Endothelial cell of umbilical vein (primary cell): Measurements from ENCODE around the gene MRPL33. TPM values are rescaled to one million over a fixed set of nuclear protein-coding genes. Genes with fewer than 3 reads are reported as not detected.

Experiments
- BruUV-seq: library from RNA; stranded (reverse); fragments of 400-500 nt; replicated peaks from 2 replicates; lab custom pipeline; 2021; lab: Mats Ljungman, UMichigan
- CTCF ChIA-PET: fragments of 300-600, 350-600 bp; sonication (Branson Sonifier 250); formaldehyde crosslinking; loops from one replicate; lab custom pipeline; 2021; ENCODE audit warnings: antibody characterized with exemption, inconsistent platforms; lab: Charles Lee
- POLR2A ChIA-PET: fragments of 300-600, 350-600 bp; sonication (Branson Sonifier 250); formaldehyde crosslinking; loops from one replicate; lab custom pipeline; 2021; ENCODE audit warnings: antibody characterized with exemption, inconsistent platforms; lab: Charles Lee
- DNase-seq: peaks from one replicate; pipeline ENCODE4 v3.0.0-alpha.2; 2011; ENCODE audit warnings: low read depth, low spot score
- FAIRE-seq: peaks from 2 replicates; lab custom pipeline; 2011; peaks lifted over from hg19 to GRCh38; lab: Jason Lieb, UNC
- H2AFZ ChIP-seq: 2 replicates; pipeline ENCODE4 v1.6.0; 2012; ENCODE audit warnings: low read depth, low read length, control low read depth, inconsistent platforms
- H3K27ac ChIP-seq: 2 replicates; pipeline ENCODE4 v1.5.1; 2011; ENCODE audit warnings: low read depth, mild to moderate bottlenecking, control low read depth, low read length, moderate library complexity; ENCODE audit not compliant: insufficient read depth
- H3K27me3 ChIP-seq, 2 experiments: 2 replicates each; pipeline versions ENCODE4 v1.6.0 to v1.6.1; 2011; ENCODE audit warnings: low read length in 2 of 2, mixed read lengths in 1 of 2; ENCODE audit not compliant: control insufficient read depth in 2 of 2, insufficient read depth in 2 of 2
- H3K36me3 ChIP-seq, 2 experiments: 2 replicates in 1 of 2; 3 replicates in 1 of 2; pipeline ENCODE4 v1.5.1; 2011; ENCODE audit warnings: low read length in 2 of 2, mild to moderate bottlenecking in 1 of 2, moderate library complexity in 1 of 2; ENCODE audit not compliant: control insufficient read depth in 2 of 2, insufficient read depth in 2 of 2; ENCODE audit errors: extremely low read depth in 1 of 2
- H3K4me1 ChIP-seq: 3 replicates; pipeline ENCODE4 v1.5.1; 2011; ENCODE audit warnings: mild to moderate bottlenecking, low read length; ENCODE audit not compliant: control insufficient read depth, insufficient read depth; ENCODE audit errors: extremely low read depth
- H3K4me2 ChIP-seq: 2 replicates; pipeline ENCODE4 v1.6.1; 2011; ENCODE audit warnings: low read length, control low read depth, mixed read lengths; ENCODE audit not compliant: insufficient read depth
- H3K4me3 ChIP-seq, 3 experiments: fragments of 200-600 bp in 1 of 3; sonication (generic), shearing (Covaris generic) in 1 of 3; replicated peaks in 1 of 3; 2 replicates each; pipeline ENCODE4 v1.5.1; 2011 to 2016; ENCODE audit warnings: control low read depth in 3 of 3, low read length in 3 of 3, mild to moderate bottlenecking in 2 of 3, inconsistent platforms in 1 of 3, low read depth in 1 of 3, moderate library complexity in 1 of 3; ENCODE audit not compliant: insufficient read depth in 1 of 3
- H3K79me2 ChIP-seq: 2 replicates; pipeline ENCODE4 v1.6.0; 2012; ENCODE audit warnings: low read length, inconsistent platforms; ENCODE audit not compliant: control insufficient read depth, insufficient read depth
- H3K9ac ChIP-seq: replicated peaks from 2 replicates; pipeline ENCODE3; 2011; ENCODE audit warnings: low read length, control low read depth; ENCODE audit not compliant: insufficient read depth; ENCODE audit errors: extremely low read depth
- H3K9me1 ChIP-seq: replicated peaks from 3 replicates; pipeline ENCODE4 v1.6.0; 2011; ENCODE audit warnings: mild to moderate bottlenecking, low read length; ENCODE audit not compliant: control insufficient read depth, insufficient read depth; ENCODE audit errors: extremely low read depth
- H3K9me3 ChIP-seq: replicated peaks from 2 replicates; pipeline ENCODE4 v1.5.1; 2012; ENCODE audit warnings: low read length, inconsistent platforms; ENCODE audit not compliant: control insufficient read depth, insufficient read depth
- H4K20me1 ChIP-seq: replicated peaks from 2 replicates; pipeline ENCODE3; 2011; ENCODE audit warnings: mild to moderate bottlenecking, low read length; ENCODE audit not compliant: control insufficient read depth, insufficient read depth; ENCODE audit errors: extremely low read depth
- EZH2 ChIP-seq: IDR thresholded peaks from 2 replicates; pipeline ENCODE4 v1.6.1; 2012; ENCODE audit warnings: borderline replicate concordance, low read depth, mild to moderate bottlenecking, moderate library complexity, low read length, inconsistent platforms; ENCODE audit not compliant: severe bottlenecking
- GATA2 ChIP-seq: IDR thresholded peaks from 2 replicates; pipeline ENCODE4 v1.7.0; 2011; ENCODE audit warnings: low read depth, mild to moderate bottlenecking, moderate library complexity, mixed read lengths, low read length; ENCODE audit not compliant: insufficient read length, insufficient read depth
- MYC ChIP-seq: IDR thresholded peaks from one replicate; pipeline ENCODE4 v1.6.1; 2011; ENCODE audit warnings: mild to moderate bottlenecking, low read depth, low read length
- POLR2A ChIP-seq: IDR thresholded peaks from 2 replicates; pipeline ENCODE4 v1.6.1; 2012; ENCODE audit warnings: low read depth, mild to moderate bottlenecking, control low read depth, low read length
- POLR2AphosphoS5 ChIP-seq: IDR thresholded peaks from 2 replicates; pipeline ENCODE4 v1.6.1; 2012; ENCODE audit warnings: low read depth, mild to moderate bottlenecking, control low read depth, low read length, moderate library complexity; ENCODE audit not compliant: insufficient read depth
- dilution Hi-C: fragments of 300-500 bp; cut with MboI; formaldehyde crosslinking; loops from one replicate; pipeline ENCODE4 v1.15.0; 2019; ENCODE audit warnings: low sequenced_read_pairs; ENCODE audit not compliant: extremely low pct_ligation_motif_present
- intact Hi-C: fragments of 100-400 bp; cut with micrococcal nuclease; formaldehyde crosslinking; loops from one replicate; pipeline ENCODE4 v1.10.0; 2022
- polyA plus RNA-seq, 4 experiments: library from polyadenylated mRNA; depleted of rRNA in 3 of 4; stranded (reverse) in 3 of 4; unstranded in 1 of 4; fragments of >200 nt; gene quantifications; 2 replicates each; pipeline versions ENCODE4 v1.2.1 to v1.2.3, GENCODE V29; 2011 to 2012; ENCODE audit warnings: missing spikeins in 1 of 4
- total RNA-seq: library from RNA; stranded (reverse); gene quantifications from 2 replicates; pipeline ENCODE4 v1.2.3, GENCODE V29; 2021
- TF ChIP-seq, protein P1 (sequence below), 2 donors: IDR thresholded peaks; 1 replicate in 1 of 2; 2 replicates in 1 of 2; pipeline ENCODE4 v1.5.1; 2011; ENCODE audit warnings: low read length in 2 of 2, mild to moderate bottlenecking in 2 of 2, moderate library complexity in 2 of 2, control low read depth in 1 of 2, inconsistent platforms in 1 of 2, low read depth in 1 of 2; ENCODE audit not compliant: insufficient read depth in 1 of 2; ENCODE audit errors: extremely low read depth in 1 of 2
- TF ChIP-seq, protein P2 (sequence below): IDR thresholded peaks from 2 replicates; pipeline ENCODE4 v1.6.1; 2011; ENCODE audit not compliant: insufficient read depth, insufficient read length

Gene MRPL33
- total and polyA plus RNA-seq, 2 donors (not counting 3 experiments of a cell fraction or from before 2014, with no cell fraction given) = 36.1 to 97.4 TPM

DNA sequence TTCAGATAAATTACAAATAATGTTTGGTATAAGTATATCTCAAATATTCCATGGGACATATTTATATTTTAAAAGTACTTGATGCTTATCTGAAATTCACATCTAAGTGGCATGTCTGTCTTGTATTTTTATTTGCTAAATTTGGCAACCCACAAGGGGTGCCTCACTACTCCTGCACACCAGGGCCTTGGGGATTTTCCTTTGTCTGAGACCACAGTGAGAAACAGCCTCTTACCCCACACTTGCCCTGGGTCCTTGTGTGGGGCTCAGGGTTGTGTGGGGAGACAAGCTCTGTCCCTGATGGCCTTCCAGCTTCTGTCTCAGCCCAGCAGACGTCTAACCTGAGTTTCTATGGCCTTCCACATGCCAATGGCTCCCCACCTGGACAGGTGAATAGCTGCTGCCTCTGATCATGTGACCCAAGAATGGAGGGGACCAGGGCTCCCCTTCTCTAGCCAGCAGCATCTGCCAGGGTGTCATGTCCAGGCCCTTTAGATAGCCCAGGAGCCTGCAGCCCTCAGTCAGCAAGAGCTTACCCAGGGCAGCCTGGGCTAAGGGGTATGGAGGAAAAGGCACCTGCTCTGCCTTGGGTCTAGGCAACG lies 49.5 kb upstream of the MRPL33 start:
- Histone ChIP-seq H3K9me1 (no peaks in the 10 kb centered on the region), H3K27ac (no peak overlapping the region), H3K9ac (no peak overlapping the region), H4K20me1 (no peaks in the 10 kb centered on the region), H2AFZ (no peak overlapping the region), H3K36me3 (no peaks in the 10 kb centered on the region), H3K79me2 (no peaks in the 10 kb centered on the region), H3K27me3 (no peaks in the 10 kb centered on the region), H3K4me1 (peaks cover 14% of the 10 kb centered on the region), H3K4me2 (no peak overlapping the region), H3K9me3 (no peaks in the 10 kb centered on the region), H3K4me3 (no peak overlapping the region)
- intact Hi-C loops (no loop called here), dilution Hi-C loops (no loop called here)
- ChIA-PET CTCF (interaction anchor here (1.4 to 2.9 kb wide), 12 partner anchors 9 to 731 kb away, joined by 4 to 48 read pairs (median 12); no protein-coding TSS in a partner anchor), POLR2A (no interaction called here)
- BruUV-seq = no TSS peak
- DNase-seq (no peak), FAIRE-seq (no peak)
- peak; percentile 30 for TF ChIP-seq GATA2
- TF ChIP-seq POLR2A = no peak

DNA sequence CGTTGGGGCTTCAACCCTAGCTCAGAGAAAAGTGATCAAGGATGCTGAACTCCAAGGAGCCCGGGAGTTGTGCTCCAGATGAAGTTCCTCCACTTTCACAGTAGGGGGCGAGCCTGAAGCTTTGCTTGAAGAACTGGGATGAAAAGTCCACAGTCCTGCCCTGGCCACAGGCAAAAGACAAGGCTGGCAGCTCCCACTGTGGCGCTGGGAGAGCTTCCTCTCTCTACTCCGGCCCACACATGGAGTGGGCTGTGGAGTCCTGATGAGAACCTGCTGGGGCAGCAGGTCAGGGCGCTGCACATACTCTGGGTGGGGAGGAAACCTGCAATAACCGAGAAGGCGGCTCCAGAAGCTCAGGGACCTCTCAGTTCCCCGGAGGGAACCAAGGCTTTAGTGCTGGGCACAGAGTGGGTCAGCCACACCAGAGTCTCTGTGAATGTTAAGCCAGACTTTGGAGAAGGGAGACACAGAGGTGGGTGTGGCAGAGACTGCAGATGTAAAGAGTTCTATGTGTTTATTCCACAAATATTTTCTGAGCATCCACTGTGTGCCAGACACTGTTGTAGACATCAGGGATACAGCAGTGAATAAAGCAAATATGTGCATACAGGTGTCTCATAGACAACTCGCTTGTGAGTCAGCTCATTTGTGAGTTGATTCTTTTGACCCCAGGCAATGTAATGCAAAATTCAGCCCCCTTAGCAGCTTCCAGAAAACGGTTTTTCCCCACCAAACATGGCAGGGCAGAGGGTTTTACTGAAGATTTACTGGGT lies 48.0 kb upstream of the MRPL33 start:
- FAIRE-seq (peak; percentile 92), DNase-seq (peak; percentile 68)
- peak overlapping the region; percentile 77 for H2AFZ ChIP-seq
- no peaks in the 10 kb centered on the region for H3K27me3 ChIP-seq
- H3K4me1 ChIP-seq = peaks cover 14% of the 10 kb centered on the region
- H4K20me1 ChIP-seq = no peaks in the 10 kb centered on the region
- H3K27ac ChIP-seq = no peak overlapping the region
- intact Hi-C loops (loop anchor here (1.0 kb wide), 3 partner anchors 17 to 729 kb away; no protein-coding TSS in a partner anchor), dilution Hi-C loops (no loop called here)
- BruUV-seq = no TSS peak
- no peak overlapping the region for H3K4me3 ChIP-seq
- no peaks in the 10 kb centered on the region for H3K79me2 ChIP-seq
- TF ChIP-seq, protein P1, sequence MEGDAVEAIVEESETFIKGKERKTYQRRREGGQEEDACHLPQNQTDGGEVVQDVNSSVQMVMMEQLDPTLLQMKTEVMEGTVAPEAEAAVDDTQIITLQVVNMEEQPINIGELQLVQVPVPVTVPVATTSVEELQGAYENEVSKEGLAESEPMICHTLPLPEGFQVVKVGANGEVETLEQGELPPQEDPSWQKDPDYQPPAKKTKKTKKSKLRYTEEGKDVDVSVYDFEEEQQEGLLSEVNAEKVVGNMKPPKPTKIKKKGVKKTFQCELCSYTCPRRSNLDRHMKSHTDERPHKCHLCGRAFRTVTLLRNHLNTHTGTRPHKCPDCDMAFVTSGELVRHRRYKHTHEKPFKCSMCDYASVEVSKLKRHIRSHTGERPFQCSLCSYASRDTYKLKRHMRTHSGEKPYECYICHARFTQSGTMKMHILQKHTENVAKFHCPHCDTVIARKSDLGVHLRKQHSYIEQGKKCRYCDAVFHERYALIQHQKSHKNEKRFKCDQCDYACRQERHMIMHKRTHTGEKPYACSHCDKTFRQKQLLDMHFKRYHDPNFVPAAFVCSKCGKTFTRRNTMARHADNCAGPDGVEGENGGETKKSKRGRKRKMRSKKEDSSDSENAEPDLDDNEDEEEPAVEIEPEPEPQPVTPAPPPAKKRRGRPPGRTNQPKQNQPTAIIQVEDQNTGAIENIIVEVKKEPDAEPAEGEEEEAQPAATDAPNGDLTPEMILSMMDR (IDR thresholded peaks at IDR 0.05; ENCODE audit: extremely low read depth in 1 of 2, insufficient read depth in 1 of 2, low read depth in 1 of 2, low read length in 2 of 2) = peak; percentile 78 to 90
- no peak for TF ChIP-seq EZH2
- TF ChIP-seq, protein P2, sequence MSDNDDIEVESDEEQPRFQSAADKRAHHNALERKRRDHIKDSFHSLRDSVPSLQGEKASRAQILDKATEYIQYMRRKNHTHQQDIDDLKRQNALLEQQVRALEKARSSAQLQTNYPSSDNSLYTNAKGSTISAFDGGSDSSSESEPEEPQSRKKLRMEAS = no peak
- no peak for TF ChIP-seq POLR2AphosphoS5
- TF ChIP-seq MYC = no peak
- no peaks in the 10 kb centered on the region for H3K9me3 ChIP-seq
- H3K36me3 ChIP-seq = no peaks in the 10 kb centered on the region
- no peak overlapping the region for H3K4me2 ChIP-seq
- H3K9me1 ChIP-seq = no peaks in the 10 kb centered on the region
- ChIA-PET CTCF (interaction anchor here (0.6 to 2.9 kb wide), 50 partner anchors 9 to 871 kb away, joined by 3 to 48 read pairs (median 4); no protein-coding TSS in a partner anchor), POLR2A (interaction anchor here (0.6 to 0.8 kb wide), 2 partner anchors 669 to 672 kb away, joined by 3 to 4 read pairs; partner anchors contain the start of gene FOSL2)
- no peak overlapping the region for H3K9ac ChIP-seq
